Neural progenitor cell (in vitro differentiated cells): ENCODE data around the gene ARL3.

Source experiments
- CTCF ChIP-seq: fragments of 200-600 bp; sonication (generic); IDR thresholded peaks from 2 replicates; pipeline ENCODE4 v1.5.1; 2017; ENCODE audit warnings: antibody characterized with exemption, mild to moderate bottlenecking
- EZH2 ChIP-seq: fragments of 200-600 bp; sonication (generic); IDR thresholded peaks from 2 replicates; pipeline ENCODE4 v1.6.1; 2017; ENCODE audit warnings: antibody characterized with exemption, mild to moderate bottlenecking, moderate library complexity

GRCh38 chr10:102701796-102702195, 12.4 kb downstream of the ARL3 start:
- TF ChIP-seq CTCF, result no peak
- no peak for TF ChIP-seq EZH2
